ENCODE data around the gene CWC15. TPM values are rescaled to one million over a fixed set of nuclear protein-coding genes. Genes with fewer than 3 reads are reported as not detected.

CWC15 gene
- total RNA-seq, 1 donor from 2014 or later, result 48.5 TPM

- no peak for TF ChIP-seq CTCF (conservative IDR thresholded peaks at IDR 0.05; ENCODE audit: low read depth, low read length)
- no peak for DNase-seq (ENCODE audit: low read depth)
- no peak overlapping the region for H3K4me3 ChIP-seq (ENCODE audit: low read depth, low read length)
Measured at GRCh38 chr11:94956963-94957362, 16.4 kb downstream of the CWC15 start.

GRCh38 chr11:94954753-94955152, 18.6 kb downstream of the CWC15 start:
- no peak for TF ChIP-seq CTCF (conservative IDR thresholded peaks at IDR 0.05; ENCODE audit: low read depth, low read length)
- no peak overlapping the region for H3K4me3 ChIP-seq (ENCODE audit: low read depth, low read length)
- DNase-seq (ENCODE audit: low read depth), result no peak

DNA sequence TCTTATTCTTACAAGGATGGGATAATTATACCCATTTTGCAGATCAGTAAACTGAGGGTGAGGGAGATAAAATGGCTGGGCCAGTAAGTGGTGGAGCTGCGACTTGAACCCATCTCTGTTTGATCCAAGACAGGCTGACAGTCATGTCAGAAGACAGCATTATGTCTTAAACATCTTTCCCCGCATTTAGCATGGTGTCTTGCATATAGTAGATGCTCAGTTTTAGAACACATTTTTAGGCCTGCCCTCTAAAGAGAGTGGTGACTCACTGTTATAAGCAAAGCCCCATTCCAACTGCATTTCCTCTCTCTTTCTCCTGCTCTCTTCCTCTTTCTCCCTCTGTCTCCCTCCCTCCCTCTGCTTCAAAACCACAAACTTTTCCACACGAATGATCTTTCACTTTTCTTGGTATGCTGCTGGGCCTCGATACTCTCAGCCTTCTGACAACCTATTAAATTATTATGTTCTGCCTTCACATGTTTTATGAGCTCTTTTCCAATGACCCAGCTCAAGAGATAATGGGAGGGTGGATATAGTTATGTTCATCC, 25.2 kb downstream of the CWC15 start:
- peak; percentile 38 for DNase-seq (ENCODE audit: low read depth)
- TF ChIP-seq CTCF (conservative IDR thresholded peaks at IDR 0.05; ENCODE audit: low read depth, low read length), result no peak
- H3K4me3 ChIP-seq (ENCODE audit: low read depth, low read length), result no peak overlapping the region

DNA sequence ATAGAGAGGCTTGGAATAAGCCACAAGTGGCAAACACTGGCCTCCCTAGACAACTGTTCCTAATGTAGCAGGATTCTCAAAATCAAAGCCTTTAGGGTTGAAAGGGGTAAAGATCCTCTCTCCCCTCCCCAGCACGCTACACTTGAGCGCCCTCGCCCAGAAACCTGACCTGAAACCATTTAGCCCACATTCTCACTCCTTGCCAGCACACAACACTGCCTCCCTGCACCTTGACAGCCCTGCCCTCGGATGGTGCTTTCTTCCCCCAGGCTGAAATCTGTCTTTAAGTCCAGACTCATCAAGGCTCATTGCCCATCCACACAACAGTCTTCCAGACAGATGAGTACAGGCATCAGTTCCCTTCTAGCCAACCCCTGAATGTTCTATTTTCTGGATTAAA, 26.5 kb downstream of the CWC15 start:
- TF ChIP-seq CTCF (conservative IDR thresholded peaks at IDR 0.05; ENCODE audit: low read depth, low read length), result no peak
- no peak overlapping the region for H3K4me3 ChIP-seq (ENCODE audit: low read depth, low read length)
- no peak for DNase-seq (ENCODE audit: low read depth)

- TF ChIP-seq CTCF (conservative IDR thresholded peaks at IDR 0.05; ENCODE audit: low read depth, low read length), result no peak
- DNase-seq (ENCODE audit: low read depth), result no peak
- no peak overlapping the region for H3K4me3 ChIP-seq (ENCODE audit: low read depth, low read length)
Measured at GRCh38 chr11:94941131-94941530, 32.2 kb downstream of the CWC15 start.

GRCh38 chr11:94939346-94939745, 34.0 kb downstream of the CWC15 start:
- no peak for DNase-seq (ENCODE audit: low read depth)

More at GRCh38 chr11:94939346-94939745, 34.0 kb downstream of the CWC15 start:
- H3K4me3 ChIP-seq (ENCODE audit: low read depth, low read length), result no peak overlapping the region
- no peak for TF ChIP-seq CTCF (conservative IDR thresholded peaks at IDR 0.05; ENCODE audit: low read depth, low read length)

All from epithelial cell of proximal tubule (primary cell).